ENCODE data around the gene ARAP3. TPM values are rescaled to one million over a fixed set of nuclear protein-coding genes. Genes with fewer than 3 reads are reported as not detected.
A peak's percentile ranks its signal among the peaks of the same experiment; 100 is the strongest.

The ARAP3 gene
- total and polyA plus RNA-seq, 2 donors (not counting 3 experiments of a cell fraction or from before 2014, with no cell fraction given): 60.6 to 136 TPM

- no peak overlapping the region for H3K4me3 ChIP-seq (replicated peaks in 1 of 3; ENCODE audit: insufficient read depth in 1 of 3, low read depth in 1 of 3, low read length in 3 of 3)
- no peaks in the 10 kb centered on the region for H3K36me3 ChIP-seq (ENCODE audit: control insufficient read depth in 2 of 2, extremely low read depth in 1 of 2, insufficient read depth in 2 of 2, low read length in 2 of 2)
- POLR2A ChIA-PET: interaction anchor here (0.6 to 1.3 kb wide), 3 partner anchors 197 to 278 kb away, joined by 3 to 8 read pairs (median 3); partner anchors contain the start of gene RNF14
- intact Hi-C loops (cut with micrococcal nuclease) (no loop called here), dilution Hi-C loops (cut with MboI; ENCODE audit: extremely low pct_ligation_motif_present, low sequenced_read_pairs) (no loop called here)
- DNase-seq (ENCODE audit: low read depth, low spot score) (no peak), FAIRE-seq (no peak)
- no peaks in the 10 kb centered on the region for H3K9me3 ChIP-seq (replicated peaks; ENCODE audit: control insufficient read depth, insufficient read depth, low read length)
- CTCF ChIA-PET: interaction anchor here (0.7 to 7.7 kb wide), 53 partner anchors 8 to 453 kb away, joined by 3 to 282 read pairs (median 5); partner anchors contain the start of genes ARAP3, DELE1, FCHSD1 and GNPDA1
- no peaks in the 10 kb centered on the region for H4K20me1 ChIP-seq (replicated peaks; ENCODE audit: control insufficient read depth, extremely low read depth, insufficient read depth, low read length)
- H3K9ac ChIP-seq (replicated peaks; ENCODE audit: extremely low read depth, insufficient read depth, low read length): no peak overlapping the region
- BruUV-seq (replicated peaks): no TSS peak
- H3K9me1 ChIP-seq (replicated peaks; ENCODE audit: control insufficient read depth, extremely low read depth, insufficient read depth, low read length): no peaks in the 10 kb centered on the region
- H3K27ac ChIP-seq (ENCODE audit: insufficient read depth, low read depth, low read length): no peak overlapping the region
- no peaks in the 10 kb centered on the region for H3K27me3 ChIP-seq (ENCODE audit: control insufficient read depth in 2 of 2, insufficient read depth in 2 of 2, low read length in 2 of 2)
- H2AFZ ChIP-seq (ENCODE audit: low read depth, low read length): no peak overlapping the region
- TF ChIP-seq GATA2 (IDR thresholded peaks at IDR 0.05; ENCODE audit: insufficient read depth, insufficient read length, low read depth, low read length): peak; percentile 80
- no peak for TF ChIP-seq EZH2 (IDR thresholded peaks at IDR 0.05; ENCODE audit: borderline replicate concordance, low read depth, low read length, severe bottlenecking)
- peaks cover 26% of the 10 kb centered on the region for H3K4me1 ChIP-seq (ENCODE audit: control insufficient read depth, extremely low read depth, insufficient read depth, low read length)
- H3K79me2 ChIP-seq (ENCODE audit: control insufficient read depth, insufficient read depth, low read length): no peaks in the 10 kb centered on the region
- H3K4me2 ChIP-seq (ENCODE audit: insufficient read depth, low read length): no peak overlapping the region
Observed at GRCh38 chr5:141691286-141691866, 9.3 kb upstream of the ARAP3 start.

DNA sequence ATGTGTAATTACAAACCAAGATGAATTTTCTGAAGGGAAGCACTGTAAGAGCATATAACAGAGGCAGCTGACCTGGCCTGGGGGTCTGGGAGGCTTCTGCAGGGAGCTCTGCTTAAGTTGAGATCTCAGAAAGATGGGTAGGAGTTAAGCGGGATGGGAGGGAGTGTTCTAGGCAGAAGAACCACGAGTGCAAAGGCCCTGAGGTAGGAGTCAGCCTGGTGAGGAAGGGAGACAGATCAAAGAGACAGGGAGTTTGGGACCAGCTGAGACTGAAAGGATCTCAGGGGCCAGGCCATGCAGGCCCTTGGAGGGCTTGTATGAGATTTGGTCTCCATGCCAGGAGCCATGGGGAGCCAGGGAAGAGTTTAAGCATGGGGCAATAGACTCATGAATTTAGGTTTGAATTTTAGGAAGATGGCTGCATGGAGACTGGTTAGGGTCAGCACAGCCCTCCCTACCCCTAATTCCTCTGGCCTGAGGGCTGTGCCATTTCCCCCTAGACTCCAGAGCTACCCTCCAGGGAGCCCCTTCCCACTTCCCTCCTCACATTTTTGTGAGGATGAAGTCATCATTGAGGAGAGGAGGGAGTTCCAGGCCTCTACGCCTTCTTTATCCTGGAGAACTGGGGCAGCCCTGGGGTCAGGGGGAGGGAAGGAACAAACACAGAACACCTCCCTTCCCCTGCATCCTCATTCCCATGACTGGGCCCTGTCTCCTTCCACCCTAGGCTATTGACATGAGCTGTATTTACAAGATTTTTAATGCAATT is 4.8 kb upstream of the ARAP3 start:
- Histone ChIP-seq H3K9me3 (replicated peaks; ENCODE audit: control insufficient read depth, insufficient read depth, low read length) (no peaks in the 10 kb centered on the region), H3K79me2 (ENCODE audit: control insufficient read depth, insufficient read depth, low read length) (no peaks in the 10 kb centered on the region), H3K4me3 (replicated peaks in 1 of 3; ENCODE audit: insufficient read depth in 1 of 3, low read depth in 1 of 3, low read length in 3 of 3) (no peak overlapping the region), H4K20me1 (replicated peaks; ENCODE audit: control insufficient read depth, extremely low read depth, insufficient read depth, low read length) (no peaks in the 10 kb centered on the region), H3K4me1 (ENCODE audit: control insufficient read depth, extremely low read depth, insufficient read depth, low read length) (peaks cover 33% of the 10 kb centered on the region), H3K9ac (replicated peaks; ENCODE audit: extremely low read depth, insufficient read depth, low read length) (no peak overlapping the region), H2AFZ (ENCODE audit: low read depth, low read length) (peak overlapping the region; percentile 36), H3K36me3 (ENCODE audit: control insufficient read depth in 2 of 2, extremely low read depth in 1 of 2, insufficient read depth in 2 of 2, low read length in 2 of 2) (no peaks in the 10 kb centered on the region), H3K4me2 (ENCODE audit: insufficient read depth, low read length) (no peak overlapping the region), H3K9me1 (replicated peaks; ENCODE audit: control insufficient read depth, extremely low read depth, insufficient read depth, low read length) (no peaks in the 10 kb centered on the region), H3K27ac (ENCODE audit: insufficient read depth, low read depth, low read length) (no peak overlapping the region), H3K27me3 (ENCODE audit: control insufficient read depth in 2 of 2, insufficient read depth in 2 of 2, low read length in 2 of 2) (no peaks in the 10 kb centered on the region)
- peak; percentile 24 for FAIRE-seq
- BruUV-seq (replicated peaks): no TSS peak
- DNase-seq (ENCODE audit: low read depth, low spot score): peak; percentile 21
- ChIA-PET POLR2A (interaction anchor here (0.6 kb wide), 1 partner anchor 401 kb away, joined by 3 read pairs; no protein-coding TSS in a partner anchor), CTCF (interaction anchor here (1.2 to 2.8 kb wide), 4 partner anchors 22 to 274 kb away, joined by 4 to 10 read pairs (median 6); no protein-coding TSS in a partner anchor)
- no peak for TF ChIP-seq POLR2A (IDR thresholded peaks at IDR 0.05; ENCODE audit: low read depth, low read length)
- no peak for TF ChIP-seq MAX (IDR thresholded peaks at IDR 0.05; ENCODE audit: insufficient read depth, insufficient read length)
- dilution Hi-C loops (cut with MboI; ENCODE audit: extremely low pct_ligation_motif_present, low sequenced_read_pairs): no loop called here
- intact Hi-C loops (cut with micrococcal nuclease): no loop called here

All from endothelial cell of umbilical vein (primary cell).